HEK293 (cell line): ENCODE results near the gene MTOR.

Experiments used
- GFI1B ChIP-seq: fragments of 450-650 bp; formaldehyde crosslinking; IDR thresholded peaks from 2 replicates; pipeline ENCODE4 v1.5.1; 2016; ENCODE audit warnings: missing biosample characterization, missing genetic modification characterization
- HOXA7 ChIP-seq: sonication (generic); formaldehyde crosslinking; IDR thresholded peaks from 2 replicates; pipeline ENCODE4 v1.8.1; 2022; ENCODE audit warnings: missing genetic modification reagents, borderline replicate concordance
- IKZF3 ChIP-seq: fragments of 450-650 bp; IDR thresholded peaks from 2 replicates; pipeline ENCODE4 v1.5.0; 2018; ENCODE audit warnings: missing biosample characterization, mild to moderate bottlenecking, missing genetic modification characterization, moderate library complexity
- MZF1 ChIP-seq: fragments of 450-650 bp; formaldehyde crosslinking; IDR thresholded peaks from 2 replicates; pipeline ENCODE4 v1.5.1; 2017; ENCODE audit warnings: missing biosample characterization, missing genetic modification characterization, borderline replicate concordance
- OSR2 ChIP-seq: fragments of 450-650 bp; formaldehyde crosslinking; IDR thresholded peaks from 2 replicates; pipeline ENCODE4 v1.5.1; 2016; ENCODE audit warnings: missing biosample characterization, missing genetic modification characterization
- SP2 ChIP-seq: fragments of 450-650 bp; formaldehyde crosslinking; IDR thresholded peaks from 2 replicates; pipeline ENCODE4 v1.5.1; 2016; ENCODE audit warnings: missing biosample characterization, missing genetic modification characterization
- YY2 ChIP-seq: fragments of 450-650 bp; formaldehyde crosslinking; IDR thresholded peaks from 2 replicates; pipeline ENCODE4 v1.5.1; 2016; ENCODE audit warnings: missing biosample characterization, missing genetic modification characterization
- ZBTB20 ChIP-seq: fragments of 450-650 bp; formaldehyde crosslinking; IDR thresholded peaks from 2 replicates; pipeline ENCODE4 v1.5.1; 2016; ENCODE audit warnings: missing biosample characterization, missing genetic modification characterization
- ZBTB8A ChIP-seq: fragments of 450-650 bp; formaldehyde crosslinking; IDR thresholded peaks from 2 replicates; pipeline ENCODE4 v1.5.1; 2016; ENCODE audit warnings: missing biosample characterization, missing genetic modification characterization
- ZNF132 ChIP-seq: fragments of 450-650 bp; formaldehyde crosslinking; IDR thresholded peaks from 2 replicates; pipeline ENCODE4 v1.5.1; 2017; ENCODE audit warnings: missing biosample characterization, missing genetic modification characterization, borderline replicate concordance
- ZNF19 ChIP-seq: fragments of 450-650 bp; formaldehyde crosslinking; IDR thresholded peaks from 2 replicates; pipeline ENCODE4; 2016; ENCODE audit warnings: missing biosample characterization, missing genetic modification characterization, low read depth
- ZNF221 ChIP-seq: fragments of 450-650 bp; formaldehyde crosslinking; IDR thresholded peaks from 2 replicates; pipeline ENCODE4 v1.5.1; 2017; ENCODE audit warnings: missing biosample characterization, missing genetic modification characterization, borderline replicate concordance
- ZNF23 ChIP-seq: fragments of 450-650 bp; formaldehyde crosslinking; IDR thresholded peaks from 2 replicates; pipeline ENCODE4 v1.5.1; 2016; ENCODE audit warnings: missing biosample characterization, missing genetic modification characterization, borderline replicate concordance
- ZNF433 ChIP-seq: fragments of 450-650 bp; formaldehyde crosslinking; IDR thresholded peaks from 2 replicates; pipeline ENCODE4 v1.5.1; 2016; ENCODE audit warnings: missing biosample characterization, missing genetic modification characterization, low read depth
- ZNF558 ChIP-seq: fragments of 450-650 bp; formaldehyde crosslinking; IDR thresholded peaks from 2 replicates; pipeline ENCODE4 v1.5.1; 2016; ENCODE audit warnings: missing biosample characterization, missing genetic modification characterization
- ZNF610 ChIP-seq: fragments of 450-650 bp; formaldehyde crosslinking; IDR thresholded peaks from 2 replicates; pipeline ENCODE4 v1.5.1; 2016; ENCODE audit warnings: missing biosample characterization, missing genetic modification characterization, borderline replicate concordance
- ZNF626 ChIP-seq: fragments of 450-650 bp; sonication (Bioruptor Pico); formaldehyde crosslinking; IDR thresholded peaks from 2 replicates; pipeline ENCODE4 v1.5.1; 2018; ENCODE audit warnings: missing biosample characterization, missing genetic modification characterization, inconsistent platforms
- ZSCAN23 ChIP-seq: fragments of 450-650 bp; formaldehyde crosslinking; IDR thresholded peaks from 2 replicates; pipeline ENCODE4 v1.5.1; 2016; ENCODE audit warnings: missing biosample characterization, missing genetic modification characterization
- ZSCAN30 ChIP-seq: fragments of 450-650 bp; IDR thresholded peaks from 2 replicates; pipeline ENCODE4 v1.5.1; 2018; ENCODE audit warnings: missing biosample characterization, mild to moderate bottlenecking, missing genetic modification characterization, moderate library complexity
- TF ChIP-seq, protein P1 (sequence below): fragments of 450-650 bp; formaldehyde crosslinking; IDR thresholded peaks from 2 replicates; pipeline ENCODE4 v1.5.1; 2016; ENCODE audit warnings: missing biosample characterization, missing genetic modification characterization, borderline replicate concordance
- TF ChIP-seq, protein P2 (sequence below): sonication (generic); formaldehyde crosslinking; IDR thresholded peaks from 2 replicates; pipeline ENCODE4 v1.8.1; 2022; ENCODE audit warnings: mild to moderate bottlenecking, moderate library complexity, missing genetic modification reagents
- TF ChIP-seq, protein P3 (sequence below): fragments of 450-650 bp; formaldehyde crosslinking; IDR thresholded peaks from 2 replicates; pipeline ENCODE4 v1.5.1; 2017; ENCODE audit warnings: missing biosample characterization, missing genetic modification characterization
- TF ChIP-seq, protein P4 (sequence below): fragments of 450-650 bp; formaldehyde crosslinking; IDR thresholded peaks from 2 replicates; pipeline ENCODE4 v1.5.1; 2016; ENCODE audit warnings: missing biosample characterization, missing genetic modification characterization
- TF ChIP-seq, protein P5 (sequence below): fragments of 450-650 bp; formaldehyde crosslinking; IDR thresholded peaks from 2 replicates; pipeline ENCODE4 v1.5.1; 2017; ENCODE audit warnings: missing biosample characterization, missing genetic modification characterization
- TF ChIP-seq, protein P6 (sequence below): fragments of 450-650 bp; IDR thresholded peaks from 2 replicates; pipeline ENCODE4 v1.5.1; 2018; ENCODE audit warnings: missing biosample characterization, missing genetic modification characterization
- TF ChIP-seq, protein P7 (sequence below): fragments of 450-650 bp; formaldehyde crosslinking; IDR thresholded peaks from 2 replicates; pipeline ENCODE4 v1.5.1; 2016; ENCODE audit warnings: missing biosample characterization, missing genetic modification characterization

The MTOR gene

DNA sequence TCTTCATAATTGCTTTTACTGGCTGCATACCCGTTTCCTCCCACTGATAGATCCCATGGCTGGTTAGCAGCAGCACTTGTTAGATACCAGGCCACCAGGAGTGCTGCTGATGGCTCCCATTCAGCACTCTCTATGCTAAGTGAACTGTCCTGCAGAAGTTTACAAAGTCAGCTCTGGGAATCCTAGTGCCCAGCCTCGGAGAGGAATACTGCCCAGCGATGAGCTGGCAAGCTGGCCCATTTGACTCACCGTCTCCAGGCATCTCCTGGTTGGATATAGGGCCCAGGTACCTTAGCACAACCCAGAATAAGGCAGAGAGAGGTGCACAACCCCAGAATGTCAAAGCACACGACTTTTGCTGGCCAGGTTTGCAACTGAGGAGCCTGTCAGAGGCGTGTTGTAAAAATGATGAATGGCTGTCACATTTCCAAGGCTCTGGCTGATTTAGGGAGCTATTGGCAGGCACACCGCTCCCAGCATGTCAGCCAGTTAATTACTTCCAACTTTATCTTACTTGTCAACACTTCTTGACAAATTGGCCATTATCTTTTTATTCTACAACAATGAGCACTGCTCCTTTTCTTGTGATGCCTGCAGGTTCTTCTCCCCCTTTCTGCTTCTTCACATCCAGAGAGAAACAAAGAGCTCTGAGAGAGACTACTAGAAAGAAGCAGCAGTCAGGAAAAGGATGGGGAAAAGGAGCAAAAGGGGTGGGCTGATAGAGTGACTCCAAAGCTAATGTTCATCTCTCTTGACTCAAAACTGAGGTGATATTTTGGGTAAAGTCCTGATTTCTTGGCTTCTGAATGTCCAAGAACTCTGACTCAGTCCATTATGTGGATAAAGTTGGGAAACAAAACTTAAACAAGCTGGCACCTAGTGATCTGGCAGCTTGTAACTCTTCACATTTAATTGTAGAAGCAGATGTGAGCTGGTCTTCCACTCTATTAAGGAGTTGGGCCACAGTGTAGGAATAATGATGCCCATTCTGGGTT, 84.0 kb downstream of the MTOR start (continued):
- TF ChIP-seq, protein P1, sequence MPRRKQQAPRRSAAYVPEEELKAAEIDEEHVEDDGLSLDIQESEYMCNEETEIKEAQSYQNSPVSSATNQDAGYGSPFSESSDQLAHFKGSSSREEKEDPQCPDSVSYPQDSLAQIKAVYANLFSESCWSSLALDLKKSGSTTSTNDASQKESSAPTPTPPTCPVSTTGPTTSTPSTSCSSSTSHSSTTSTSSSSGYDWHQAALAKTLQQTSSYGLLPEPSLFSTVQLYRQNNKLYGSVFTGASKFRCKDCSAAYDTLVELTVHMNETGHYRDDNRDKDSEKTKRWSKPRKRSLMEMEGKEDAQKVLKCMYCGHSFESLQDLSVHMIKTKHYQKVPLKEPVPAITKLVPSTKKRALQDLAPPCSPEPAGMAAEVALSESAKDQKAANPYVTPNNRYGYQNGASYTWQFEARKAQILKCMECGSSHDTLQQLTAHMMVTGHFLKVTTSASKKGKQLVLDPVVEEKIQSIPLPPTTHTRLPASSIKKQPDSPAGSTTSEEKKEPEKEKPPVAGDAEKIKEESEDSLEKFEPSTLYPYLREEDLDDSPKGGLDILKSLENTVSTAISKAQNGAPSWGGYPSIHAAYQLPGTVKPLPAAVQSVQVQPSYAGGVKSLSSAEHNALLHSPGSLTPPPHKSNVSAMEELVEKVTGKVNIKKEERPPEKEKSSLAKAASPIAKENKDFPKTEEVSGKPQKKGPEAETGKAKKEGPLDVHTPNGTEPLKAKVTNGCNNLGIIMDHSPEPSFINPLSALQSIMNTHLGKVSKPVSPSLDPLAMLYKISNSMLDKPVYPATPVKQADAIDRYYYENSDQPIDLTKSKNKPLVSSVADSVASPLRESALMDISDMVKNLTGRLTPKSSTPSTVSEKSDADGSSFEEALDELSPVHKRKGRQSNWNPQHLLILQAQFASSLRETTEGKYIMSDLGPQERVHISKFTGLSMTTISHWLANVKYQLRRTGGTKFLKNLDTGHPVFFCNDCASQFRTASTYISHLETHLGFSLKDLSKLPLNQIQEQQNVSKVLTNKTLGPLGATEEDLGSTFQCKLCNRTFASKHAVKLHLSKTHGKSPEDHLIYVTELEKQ, result peak; percentile 99
- TF ChIP-seq ZNF626, result peak; percentile 86; the same call in 1 of the 2 replicates
- no peak for TF ChIP-seq ZNF23 (tag by site-specific recombination)
- peak; percentile 14; the same call in 1 of the 2 replicates for TF ChIP-seq ZNF221 (tag by site-specific recombination)
- TF ChIP-seq ZBTB8A (tag by site-specific recombination), result peak; percentile 83
- TF ChIP-seq, protein P2, sequence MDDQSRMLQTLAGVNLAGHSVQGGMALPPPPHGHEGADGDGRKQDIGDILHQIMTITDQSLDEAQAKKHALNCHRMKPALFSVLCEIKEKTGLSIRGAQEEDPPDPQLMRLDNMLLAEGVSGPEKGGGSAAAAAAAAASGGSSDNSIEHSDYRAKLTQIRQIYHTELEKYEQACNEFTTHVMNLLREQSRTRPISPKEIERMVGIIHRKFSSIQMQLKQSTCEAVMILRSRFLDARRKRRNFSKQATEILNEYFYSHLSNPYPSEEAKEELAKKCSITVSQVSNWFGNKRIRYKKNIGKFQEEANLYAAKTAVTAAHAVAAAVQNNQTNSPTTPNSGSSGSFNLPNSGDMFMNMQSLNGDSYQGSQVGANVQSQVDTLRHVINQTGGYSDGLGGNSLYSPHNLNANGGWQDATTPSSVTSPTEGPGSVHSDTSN (CRISPR knock-in tag), result peak; percentile 88; the same call in 1 of the 2 replicates
- peak; percentile 33; the same call in 1 of the 2 replicates for TF ChIP-seq YY2 (tag by site-specific recombination)
- TF ChIP-seq, protein P3, sequence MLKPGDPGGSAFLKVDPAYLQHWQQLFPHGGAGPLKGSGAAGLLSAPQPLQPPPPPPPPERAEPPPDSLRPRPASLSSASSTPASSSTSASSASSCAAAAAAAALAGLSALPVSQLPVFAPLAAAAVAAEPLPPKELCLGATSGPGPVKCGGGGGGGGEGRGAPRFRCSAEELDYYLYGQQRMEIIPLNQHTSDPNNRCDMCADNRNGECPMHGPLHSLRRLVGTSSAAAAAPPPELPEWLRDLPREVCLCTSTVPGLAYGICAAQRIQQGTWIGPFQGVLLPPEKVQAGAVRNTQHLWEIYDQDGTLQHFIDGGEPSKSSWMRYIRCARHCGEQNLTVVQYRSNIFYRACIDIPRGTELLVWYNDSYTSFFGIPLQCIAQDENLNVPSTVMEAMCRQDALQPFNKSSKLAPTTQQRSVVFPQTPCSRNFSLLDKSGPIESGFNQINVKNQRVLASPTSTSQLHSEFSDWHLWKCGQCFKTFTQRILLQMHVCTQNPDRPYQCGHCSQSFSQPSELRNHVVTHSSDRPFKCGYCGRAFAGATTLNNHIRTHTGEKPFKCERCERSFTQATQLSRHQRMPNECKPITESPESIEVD (tag by site-specific recombination), result peak; percentile 99
- no peak for TF ChIP-seq ZNF19 (tag by site-specific recombination)
- TF ChIP-seq IKZF3 (tag by site-specific recombination), result peak; percentile 96
- TF ChIP-seq OSR2 (tag by site-specific recombination), result peak; percentile 100
- TF ChIP-seq, protein P4, sequence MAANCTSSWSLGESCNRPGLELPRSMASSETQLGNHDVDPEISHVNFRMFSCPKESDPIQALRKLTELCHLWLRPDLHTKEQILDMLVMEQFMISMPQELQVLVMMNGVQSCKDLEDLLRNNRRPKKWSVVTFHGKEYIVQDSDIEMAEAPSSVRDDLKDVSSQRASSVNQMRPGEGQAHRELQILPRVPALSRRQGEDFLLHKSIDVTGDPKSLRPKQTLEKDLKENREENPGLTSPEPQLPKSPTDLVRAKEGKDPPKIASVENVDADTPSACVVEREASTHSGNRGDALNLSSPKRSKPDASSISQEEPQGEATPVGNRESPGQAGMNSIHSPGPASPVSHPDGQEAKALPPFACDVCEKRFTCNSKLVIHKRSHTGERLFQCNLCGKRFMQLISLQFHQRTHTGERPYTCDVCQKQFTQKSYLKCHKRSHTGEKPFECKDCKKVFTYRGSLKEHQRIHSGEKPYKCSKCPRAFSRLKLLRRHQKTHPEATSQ (tag by site-specific recombination), result no peak
- no peak for TF ChIP-seq ZBTB20 (tag by site-specific recombination)
- peak; percentile 95 for TF ChIP-seq GFI1B (tag by site-specific recombination)
- TF ChIP-seq MZF1 (tag by site-specific recombination), result peak; percentile 50; the same call in 1 of the 2 replicates
- peak; percentile 92 for TF ChIP-seq ZSCAN23 (tag by site-specific recombination)
- TF ChIP-seq, protein P5, sequence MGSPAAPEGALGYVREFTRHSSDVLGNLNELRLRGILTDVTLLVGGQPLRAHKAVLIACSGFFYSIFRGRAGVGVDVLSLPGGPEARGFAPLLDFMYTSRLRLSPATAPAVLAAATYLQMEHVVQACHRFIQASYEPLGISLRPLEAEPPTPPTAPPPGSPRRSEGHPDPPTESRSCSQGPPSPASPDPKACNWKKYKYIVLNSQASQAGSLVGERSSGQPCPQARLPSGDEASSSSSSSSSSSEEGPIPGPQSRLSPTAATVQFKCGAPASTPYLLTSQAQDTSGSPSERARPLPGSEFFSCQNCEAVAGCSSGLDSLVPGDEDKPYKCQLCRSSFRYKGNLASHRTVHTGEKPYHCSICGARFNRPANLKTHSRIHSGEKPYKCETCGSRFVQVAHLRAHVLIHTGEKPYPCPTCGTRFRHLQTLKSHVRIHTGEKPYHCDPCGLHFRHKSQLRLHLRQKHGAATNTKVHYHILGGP (tag by site-specific recombination), result peak; percentile 89
- TF ChIP-seq, protein P6, sequence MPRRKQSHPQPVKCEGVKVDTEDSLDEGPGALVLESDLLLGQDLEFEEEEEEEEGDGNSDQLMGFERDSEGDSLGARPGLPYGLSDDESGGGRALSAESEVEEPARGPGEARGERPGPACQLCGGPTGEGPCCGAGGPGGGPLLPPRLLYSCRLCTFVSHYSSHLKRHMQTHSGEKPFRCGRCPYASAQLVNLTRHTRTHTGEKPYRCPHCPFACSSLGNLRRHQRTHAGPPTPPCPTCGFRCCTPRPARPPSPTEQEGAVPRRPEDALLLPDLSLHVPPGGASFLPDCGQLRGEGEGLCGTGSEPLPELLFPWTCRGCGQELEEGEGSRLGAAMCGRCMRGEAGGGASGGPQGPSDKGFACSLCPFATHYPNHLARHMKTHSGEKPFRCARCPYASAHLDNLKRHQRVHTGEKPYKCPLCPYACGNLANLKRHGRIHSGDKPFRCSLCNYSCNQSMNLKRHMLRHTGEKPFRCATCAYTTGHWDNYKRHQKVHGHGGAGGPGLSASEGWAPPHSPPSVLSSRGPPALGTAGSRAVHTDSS (tag by site-specific recombination), result peak; percentile 70
- TF ChIP-seq HOXA7, result no peak
- peak; percentile 66 for TF ChIP-seq ZNF558 (tag by site-specific recombination)
- TF ChIP-seq ZSCAN30 (tag by site-specific recombination), result peak; percentile 100
- TF ChIP-seq ZNF132, result no peak
- TF ChIP-seq ZNF433 (tag by site-specific recombination), result no peak
- TF ChIP-seq, protein P7, sequence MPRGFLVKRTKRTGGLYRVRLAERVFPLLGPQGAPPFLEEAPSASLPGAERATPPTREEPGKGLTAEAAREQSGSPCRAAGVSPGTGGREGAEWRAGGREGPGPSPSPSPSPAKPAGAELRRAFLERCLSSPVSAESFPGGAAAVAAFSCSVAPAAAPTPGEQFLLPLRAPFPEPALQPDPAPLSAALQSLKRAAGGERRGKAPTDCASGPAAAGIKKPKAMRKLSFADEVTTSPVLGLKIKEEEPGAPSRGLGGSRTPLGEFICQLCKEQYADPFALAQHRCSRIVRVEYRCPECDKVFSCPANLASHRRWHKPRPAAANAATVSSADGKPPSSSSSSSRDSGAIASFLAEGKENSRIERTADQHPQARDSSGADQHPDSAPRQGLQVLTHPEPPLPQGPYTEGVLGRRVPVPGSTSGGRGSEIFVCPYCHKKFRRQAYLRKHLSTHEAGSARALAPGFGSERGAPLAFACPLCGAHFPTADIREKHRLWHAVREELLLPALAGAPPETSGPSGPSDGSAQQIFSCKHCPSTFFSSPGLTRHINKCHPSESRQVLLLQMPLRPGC (tag by site-specific recombination), result peak; percentile 98
- TF ChIP-seq SP2, result peak; percentile 61
- TF ChIP-seq ZNF610 (tag by site-specific recombination), result peak; percentile 95
